ENCODE data around the gene DNM3. TPM values are rescaled to one million over a fixed set of nuclear protein-coding genes. Genes with fewer than 3 reads are reported as not detected.

The DNM3 gene
- total RNA-seq, 4 donors from 2014 or later = 2.7 to 4.5 (median 4.0) TPM

GRCh38 chr1:172268237-172268636, 426.9 kb downstream of the DNM3 start:
- 71 to 72% methylated on average over 3 of the region's 3 CpGs for WGBS, 2 donors
- TF ChIP-seq CTCF (IDR thresholded peaks at IDR 0.05) (no peak), POLR2A (IDR thresholded peaks at IDR 0.05) (no peak)
- no peak overlapping the region for H3K4me3 ChIP-seq (ENCODE audit: low read depth, poor library complexity, severe bottlenecking)
- no peak for DNase-seq (ENCODE audit: low spot score in 2 of 2)
- intact Hi-C loops (cut with DNase I; ENCODE audit: low total_unique reads) = no loop called here

DNA sequence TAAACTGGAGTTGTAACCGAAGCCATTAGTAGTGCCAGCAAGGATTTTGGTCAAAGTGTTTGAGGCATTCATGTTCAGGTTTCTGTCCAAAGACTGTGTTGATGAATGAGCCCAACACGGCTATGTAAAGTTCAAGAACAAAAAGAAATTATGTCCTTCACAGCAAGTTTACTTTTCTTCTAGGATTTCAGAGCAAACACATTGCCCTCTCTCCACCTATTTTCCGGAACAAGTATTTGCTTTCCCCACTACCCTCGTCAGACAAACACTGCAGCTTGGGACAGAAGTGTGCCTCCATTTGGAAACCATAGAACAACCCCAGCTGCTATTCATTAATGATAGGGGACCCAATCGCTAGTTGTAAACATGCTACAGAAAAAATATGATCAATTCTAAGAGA, 427.8 kb downstream of the DNM3 start:
- TF ChIP-seq CTCF (IDR thresholded peaks at IDR 0.05) = no peak
- no peak for TF ChIP-seq POLR2A (IDR thresholded peaks at IDR 0.05)
- no peak overlapping the region for H3K4me3 ChIP-seq (ENCODE audit: low read depth, poor library complexity, severe bottlenecking)
- WGBS, 2 donors = 65 to 73% methylated on average over 5 of the region's 5 CpGs
- intact Hi-C loops (cut with DNase I; ENCODE audit: low total_unique reads) = no loop called here
- DNase-seq (ENCODE audit: low spot score in 2 of 2) = no peak

DNA sequence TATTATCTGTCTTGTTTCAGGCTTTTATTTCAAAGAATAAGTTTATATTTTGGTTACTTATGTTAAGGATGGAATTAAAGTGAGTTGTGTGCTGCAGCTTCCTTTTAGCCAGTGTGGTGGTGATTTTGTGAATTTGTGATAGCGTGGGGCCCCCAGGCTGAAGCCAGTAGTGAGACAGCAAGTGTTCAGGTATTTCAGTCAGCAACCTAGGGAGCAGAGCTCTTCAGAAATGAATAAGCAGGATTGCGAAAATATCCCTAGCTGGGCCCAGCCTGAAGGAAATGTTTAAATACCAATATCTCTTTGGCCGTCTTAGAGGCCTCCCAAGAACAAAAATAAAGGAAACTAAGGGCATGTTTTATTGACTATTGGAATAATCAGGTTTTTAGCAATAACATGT, 428.3 kb downstream of the DNM3 start:
- intact Hi-C loops (cut with DNase I; ENCODE audit: low total_unique reads) = no loop called here
- no peak for DNase-seq (ENCODE audit: low spot score in 2 of 2)
- TF ChIP-seq CTCF (IDR thresholded peaks at IDR 0.05) (no peak), POLR2A (IDR thresholded peaks at IDR 0.05) (no peak)
- H3K4me3 ChIP-seq (ENCODE audit: low read depth, poor library complexity, severe bottlenecking) = no peak overlapping the region
- 85 to 89% methylated on average over 3 of the region's 3 CpGs for WGBS, 2 donors

DNA sequence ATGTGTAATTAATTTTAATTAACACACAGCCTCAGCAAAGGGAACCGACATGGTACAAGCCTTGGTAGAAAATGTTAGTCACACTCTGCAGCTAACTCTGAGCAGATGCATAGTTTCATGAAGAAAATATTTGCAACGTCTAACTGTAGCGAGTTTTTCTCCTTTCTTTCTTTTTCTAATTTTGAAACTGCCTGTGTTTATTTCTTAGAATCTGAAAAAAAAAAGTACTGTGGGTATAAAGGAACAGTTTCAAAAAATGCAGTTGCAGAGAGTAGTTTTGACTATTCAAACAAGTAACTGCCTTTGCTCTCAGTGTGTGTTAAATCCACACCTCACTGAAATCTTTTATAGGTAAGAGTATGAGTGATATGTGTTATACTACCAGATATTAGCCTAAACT, 429.3 kb downstream of the DNM3 start:
- TF ChIP-seq POLR2A (IDR thresholded peaks at IDR 0.05) = no peak
- TF ChIP-seq CTCF (IDR thresholded peaks at IDR 0.05) = no peak
- DNase-seq (ENCODE audit: low spot score in 2 of 2) = no peak
- H3K4me3 ChIP-seq (ENCODE audit: low read depth, poor library complexity, severe bottlenecking) = no peak overlapping the region
- intact Hi-C loops (cut with DNase I; ENCODE audit: low total_unique reads) = no loop called here
- 22 to 27% methylated on average over 3 of the region's 3 CpGs for WGBS, 2 donors

GRCh38 chr1:172272087-172272486, 430.8 kb downstream of the DNM3 start:
- no peak for DNase-seq (ENCODE audit: low spot score in 2 of 2)
- 0 to 39% methylated on average over 1 of the region's 1 CpG for WGBS, 2 donors
- TF ChIP-seq CTCF (IDR thresholded peaks at IDR 0.05) (no peak), POLR2A (IDR thresholded peaks at IDR 0.05) (no peak)
- intact Hi-C loops (cut with DNase I; ENCODE audit: low total_unique reads) = no loop called here
- no peak overlapping the region for H3K4me3 ChIP-seq (ENCODE audit: low read depth, poor library complexity, severe bottlenecking)

- 90 to 91% methylated on average over 4 of the region's 4 CpGs for WGBS, 2 donors
- intact Hi-C loops (cut with DNase I; ENCODE audit: low total_unique reads) = no loop called here
- DNase-seq (ENCODE audit: low spot score in 2 of 2) = no peak
- no peak for TF ChIP-seq POLR2A (IDR thresholded peaks at IDR 0.05)
- no peak for TF ChIP-seq CTCF (IDR thresholded peaks at IDR 0.05)
- H3K4me3 ChIP-seq (ENCODE audit: low read depth, poor library complexity, severe bottlenecking) = no peak overlapping the region
These were observed 432.5 kb downstream of the DNM3 start for GRCh38 chr1:172273647-172274396.

Measured in lower leg skin (tissue), 4 donors.